Eye (tissue), 1 donor: ENCODE data around the gene EFCC1.
A peak's percentile ranks its signal among the peaks of the same experiment; 100 is the strongest.

Experiments
- DNase-seq: peaks from one replicate; pipeline ENCODE4 v3.0.0-alpha.2; 2015

Gene EFCC1

DNA sequence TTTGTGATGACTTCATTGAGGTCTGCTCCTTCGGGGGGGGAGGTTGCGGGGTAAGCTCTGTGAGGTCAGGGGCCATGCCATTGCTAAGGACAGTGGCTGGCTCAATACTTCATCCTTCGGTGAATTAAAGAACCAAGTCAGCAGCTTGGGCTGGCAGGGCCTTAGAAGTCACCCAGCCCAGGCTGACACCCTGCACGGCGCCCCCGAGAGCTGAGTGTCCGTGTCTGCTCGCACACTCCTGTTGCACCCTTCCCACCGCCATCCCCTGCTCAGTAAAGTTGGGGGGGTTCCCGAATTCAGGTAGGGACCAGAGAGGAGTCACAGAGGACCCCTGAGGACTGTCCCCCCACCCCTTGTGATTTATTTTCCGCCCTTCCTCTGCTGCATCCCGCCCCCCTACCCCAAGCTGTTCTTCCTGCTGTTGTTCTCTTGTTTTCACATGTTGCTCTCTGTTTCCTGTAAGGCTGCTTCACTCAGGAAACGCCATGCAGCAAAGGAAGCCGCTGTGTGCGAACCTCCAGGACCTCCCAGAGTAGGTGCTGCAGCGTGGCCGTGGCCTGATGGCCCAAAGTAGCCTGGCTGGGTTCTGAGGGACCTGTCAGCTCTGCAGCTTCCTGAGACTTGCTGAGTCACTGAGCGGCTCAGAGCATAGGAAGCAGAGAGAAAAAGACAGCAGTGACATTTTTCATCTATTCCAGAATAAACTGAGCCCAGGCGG is 14.4 kb downstream of the EFCC1 start:
- no peak for DNase-seq

DNA sequence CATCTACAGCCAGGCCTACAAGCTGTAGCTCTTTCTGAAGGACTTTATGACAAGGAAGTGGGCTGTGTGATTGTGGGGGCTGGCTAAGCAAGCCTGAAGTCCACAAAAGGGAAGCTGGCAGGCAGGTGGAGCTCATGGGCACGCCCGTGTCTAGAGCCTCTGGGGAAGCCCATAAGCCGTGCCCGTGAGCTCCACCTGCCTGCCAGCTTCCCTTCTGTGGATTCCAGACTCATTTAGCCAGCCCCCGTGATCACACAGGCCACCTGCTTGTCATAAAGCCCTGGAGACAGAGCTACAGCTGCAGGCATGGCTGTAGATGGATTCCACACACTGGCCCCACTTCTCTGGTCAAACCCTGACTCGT is 15.2 kb downstream of the EFCC1 start:
- no peak for DNase-seq

DNA sequence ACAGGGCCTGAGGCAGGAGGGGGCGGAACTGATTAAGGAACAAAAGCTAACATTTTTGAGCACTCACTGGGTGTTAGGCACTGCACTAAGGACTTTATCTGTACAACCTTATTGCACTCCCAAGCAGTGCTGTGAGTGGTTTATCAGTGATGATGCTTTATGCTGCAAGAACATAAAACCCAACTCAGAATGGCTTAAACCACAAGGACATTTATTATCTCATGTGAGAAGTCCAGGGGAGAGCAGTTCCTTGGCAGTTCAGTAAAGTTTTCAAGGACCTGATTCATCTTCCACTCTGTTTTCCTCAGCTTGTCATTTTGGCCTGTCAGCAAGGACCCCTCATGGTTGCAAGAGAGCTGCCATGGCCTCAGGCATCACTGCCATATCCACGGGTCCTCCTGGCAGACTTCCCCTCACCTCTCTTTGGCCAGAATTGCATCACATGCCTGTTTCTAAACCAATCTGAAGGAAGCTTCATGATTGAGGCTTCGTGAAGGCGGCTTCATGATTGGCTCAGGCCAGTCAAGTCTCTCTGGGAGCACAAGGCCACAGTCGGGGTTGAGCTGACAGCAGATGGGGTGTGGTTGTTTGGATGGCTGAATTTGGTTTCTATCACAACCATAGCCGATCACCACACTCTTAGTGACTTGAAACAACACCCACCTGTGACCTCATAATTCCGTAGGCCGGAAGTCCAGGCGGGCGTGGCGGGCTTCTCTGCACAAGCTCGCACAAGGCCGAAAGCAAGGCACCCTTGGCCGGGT is 15.8 kb downstream of the EFCC1 start:
- DNase-seq = no peak

GRCh38 chr3:129017484-129017899 is 16.4 kb downstream of the EFCC1 start:
- no peak for DNase-seq

- DNase-seq = no peak
Observed at GRCh38 chr3:129018271-129018670, 17.2 kb downstream of the EFCC1 start.

DNA sequence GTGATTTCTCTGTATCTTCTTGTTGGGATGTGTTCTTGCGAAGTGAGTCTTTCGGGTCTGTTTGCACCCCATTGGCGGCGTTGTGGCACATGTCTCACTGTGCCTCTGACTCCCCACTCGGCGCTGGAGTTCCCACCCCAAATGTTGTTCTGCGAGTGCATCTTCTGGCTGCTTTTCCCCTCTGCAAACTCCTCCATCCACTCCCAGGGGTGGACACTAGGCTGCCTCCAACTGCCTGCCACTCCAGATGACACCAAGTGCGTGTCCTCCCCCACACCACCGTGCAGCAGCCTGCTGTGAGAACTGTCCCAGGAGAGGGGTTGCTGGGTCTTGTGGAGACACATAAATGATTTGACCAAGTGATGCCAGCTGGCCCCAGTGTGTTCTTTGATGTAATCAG is 17.6 kb downstream of the EFCC1 start:
- no peak for DNase-seq

DNA sequence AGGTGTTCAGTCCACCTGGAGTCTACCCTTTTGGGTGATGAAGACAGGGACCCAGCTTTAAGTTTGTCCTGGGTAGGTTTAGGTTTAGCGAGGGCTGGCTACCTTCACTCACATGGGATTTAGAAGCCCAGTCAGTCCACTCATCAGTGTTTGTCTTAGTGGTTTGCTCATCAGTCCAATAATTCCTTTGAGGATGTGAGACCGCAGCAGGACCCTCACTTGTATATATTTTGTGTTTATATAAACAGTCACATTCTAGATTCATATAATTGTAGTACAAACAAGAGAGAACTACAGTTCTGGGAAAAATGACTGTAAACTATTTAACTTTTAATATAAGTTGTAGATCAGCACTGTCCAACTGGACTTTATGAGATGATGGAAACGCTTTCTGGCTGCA is 18.2 kb downstream of the EFCC1 start:
- no peak for DNase-seq

GRCh38 chr3:129020691-129021090 is 19.6 kb downstream of the EFCC1 start:
- no peak for DNase-seq

DNA sequence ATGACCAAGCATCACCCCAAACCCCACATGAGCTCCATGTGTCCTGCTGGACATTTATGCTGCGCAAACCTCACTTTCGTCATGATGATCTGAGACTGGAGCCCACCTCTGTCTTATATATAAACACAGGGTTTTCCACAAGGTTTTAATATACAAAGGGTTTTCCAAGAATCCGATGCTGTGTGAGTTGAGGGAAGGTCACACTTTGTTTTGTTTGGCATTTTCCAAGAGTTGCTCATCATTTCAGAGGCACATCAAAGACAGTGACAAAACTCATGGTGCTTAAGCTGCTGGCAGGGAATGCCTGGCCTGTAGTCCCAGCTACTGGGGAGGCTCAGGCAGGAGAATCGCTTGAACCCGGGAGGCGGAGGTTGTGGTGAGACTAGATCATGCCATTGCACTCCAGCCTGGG is 20.0 kb downstream of the EFCC1 start:
- no peak for DNase-seq

DNA sequence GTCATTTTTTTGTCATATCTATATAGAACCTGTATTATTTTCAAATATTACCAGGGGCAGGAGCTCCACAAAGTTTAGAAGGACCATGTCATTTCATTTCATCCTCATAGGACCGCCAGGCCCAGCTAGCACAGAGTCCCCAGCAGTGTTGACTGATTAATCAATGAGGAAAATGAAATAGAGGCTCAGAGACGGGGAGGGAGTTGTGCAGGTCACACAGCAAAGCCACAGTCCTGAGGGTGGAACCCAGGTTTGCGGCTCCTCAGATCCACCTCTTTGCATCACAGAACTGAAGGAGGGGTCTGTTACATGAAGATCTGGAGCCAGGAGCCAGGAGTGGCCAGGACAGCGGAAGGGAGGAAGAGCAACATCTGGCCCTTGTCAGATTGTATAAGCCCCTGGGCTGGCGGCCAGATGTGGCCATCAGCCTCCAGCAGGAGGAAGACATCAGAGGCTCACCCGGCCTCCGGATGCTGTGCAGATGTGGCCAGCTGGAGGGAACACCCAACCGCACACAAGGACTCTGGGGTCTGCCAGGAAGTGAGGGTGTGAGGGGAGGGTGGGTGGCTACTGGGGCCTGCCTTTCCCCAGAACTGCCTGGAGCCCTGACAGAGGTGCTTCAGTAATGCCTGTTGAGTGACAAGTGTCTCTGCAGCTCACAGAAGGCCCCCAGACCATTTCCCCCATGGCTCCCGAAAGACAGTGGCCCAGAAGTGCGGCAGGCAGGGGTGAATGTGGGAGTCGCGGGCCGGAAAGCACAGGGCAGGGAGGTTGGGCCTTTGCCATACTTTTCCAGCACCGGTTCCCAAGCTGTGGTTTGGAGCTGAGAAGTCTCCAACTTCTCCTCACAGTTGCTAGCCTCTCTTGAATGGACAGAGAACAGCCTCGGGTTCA is 21.3 kb downstream of the EFCC1 start:
- DNase-seq = no peak

DNA sequence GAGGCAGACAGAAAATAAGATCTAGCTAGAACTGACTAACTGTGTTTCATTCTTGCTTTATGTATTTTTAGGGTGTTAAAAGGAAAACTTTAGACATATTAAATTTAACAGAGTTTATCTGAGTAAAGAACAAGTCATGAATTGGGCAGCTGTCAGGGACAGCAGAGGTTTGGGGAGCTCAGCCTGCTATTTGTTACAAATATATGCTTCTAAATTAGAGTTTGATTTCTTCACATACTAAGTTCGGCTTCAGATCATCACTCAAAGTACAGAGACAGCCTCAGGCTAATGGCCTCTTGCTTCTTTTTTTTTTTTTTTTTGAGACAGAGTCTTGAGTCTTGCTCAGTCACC is 21.9 kb downstream of the EFCC1 start:
- DNase-seq = no peak

- no peak for DNase-seq
Observed at GRCh38 chr3:129023909-129024308, 22.8 kb downstream of the EFCC1 start.

DNA sequence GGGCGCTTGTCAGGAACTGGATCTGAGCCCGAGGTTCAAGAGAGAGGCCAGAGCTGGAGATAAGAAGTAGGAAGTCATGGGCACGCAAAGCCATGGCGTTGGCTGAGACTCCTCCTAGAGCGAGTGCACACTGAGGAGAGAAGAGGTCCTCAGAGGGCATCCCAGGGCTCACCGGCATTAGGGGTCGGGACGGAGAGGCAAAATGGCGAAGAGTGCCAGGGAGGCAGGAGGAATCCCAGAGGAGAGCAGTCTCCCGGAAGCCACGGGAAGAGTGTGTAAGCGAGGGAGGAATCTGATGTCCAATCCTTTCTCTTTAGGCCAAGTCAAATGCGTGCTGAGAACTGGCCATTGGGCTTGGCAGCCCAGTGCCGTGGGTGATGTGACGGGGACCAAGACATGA is 24.0 kb downstream of the EFCC1 start:
- no peak for DNase-seq

DNA sequence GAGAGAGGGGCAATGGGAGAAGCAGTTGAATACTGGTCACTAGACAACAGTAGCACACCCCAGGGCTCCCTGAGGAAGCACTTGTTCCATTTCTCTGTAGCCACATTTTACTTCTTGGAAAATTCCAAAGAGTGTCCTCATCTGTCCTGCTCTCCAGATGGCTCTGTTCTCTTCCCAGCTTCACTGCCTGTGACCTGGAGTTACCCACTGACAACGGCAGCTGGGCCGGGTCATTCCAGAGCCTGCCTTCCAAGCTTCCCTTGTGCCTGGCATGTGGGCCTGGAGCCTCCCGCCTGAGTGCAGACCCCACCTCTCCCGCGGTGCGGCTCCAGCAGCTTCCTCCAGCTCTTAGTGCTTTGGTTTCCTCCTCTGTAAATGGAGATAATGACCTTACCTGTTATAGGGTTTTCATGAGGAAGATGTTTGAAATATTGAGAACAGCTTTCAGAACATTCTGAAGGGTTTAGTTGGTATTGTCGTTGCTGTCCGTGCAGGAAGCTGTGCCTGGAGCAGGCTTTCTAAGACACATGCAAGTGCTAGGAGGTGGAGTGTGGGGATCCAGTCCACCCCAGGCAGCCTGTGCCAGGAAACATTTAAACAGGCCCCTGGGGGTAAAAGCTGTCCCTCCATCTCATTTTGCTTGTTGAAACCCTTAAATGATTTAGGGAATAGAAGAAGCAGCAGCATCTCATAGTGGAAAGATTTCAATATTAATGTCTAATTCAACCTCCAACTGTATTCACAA is 24.8 kb downstream of the EFCC1 start:
- no peak for DNase-seq

DNA sequence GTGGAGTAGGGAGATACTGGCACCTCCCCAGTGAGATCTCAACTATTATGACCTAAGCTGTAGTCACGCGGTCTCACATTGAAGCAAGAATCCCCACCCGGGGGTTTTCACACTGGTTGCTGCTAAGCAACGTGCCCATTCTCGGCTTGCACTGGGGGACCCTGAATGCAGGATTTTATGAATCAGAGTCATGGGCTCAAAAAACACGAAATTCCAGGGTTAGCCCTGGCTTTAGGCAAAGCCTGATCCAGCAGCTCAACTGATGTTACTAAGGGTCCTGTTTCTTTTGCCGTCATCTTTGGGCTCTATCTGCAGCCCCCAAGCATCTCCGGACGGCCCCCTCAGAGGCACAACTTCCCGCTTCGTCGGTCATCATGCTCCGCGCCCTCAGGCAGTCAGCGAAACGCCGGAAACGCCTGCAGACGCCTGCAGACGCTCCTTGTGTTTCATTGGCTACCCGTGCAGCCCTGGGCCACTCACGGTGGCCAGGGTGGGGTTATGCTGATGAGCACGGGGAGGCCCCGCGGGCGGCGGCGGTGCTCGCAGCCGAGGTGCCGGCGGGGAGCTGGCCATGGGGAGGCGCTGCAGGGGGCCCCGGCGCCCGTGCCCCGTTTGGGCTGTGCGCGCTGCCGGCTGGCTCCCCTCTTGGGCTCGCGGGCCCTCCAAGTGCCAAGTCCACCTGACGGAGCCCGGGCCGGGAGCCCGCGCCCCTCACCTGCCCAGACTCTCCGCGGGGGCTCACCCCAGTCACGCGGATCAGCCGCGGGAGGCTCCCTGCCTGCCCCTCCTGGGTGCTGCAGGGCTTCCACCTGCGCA is 25.8 kb downstream of the EFCC1 start:
- DNase-seq = peak; percentile 93

DNA sequence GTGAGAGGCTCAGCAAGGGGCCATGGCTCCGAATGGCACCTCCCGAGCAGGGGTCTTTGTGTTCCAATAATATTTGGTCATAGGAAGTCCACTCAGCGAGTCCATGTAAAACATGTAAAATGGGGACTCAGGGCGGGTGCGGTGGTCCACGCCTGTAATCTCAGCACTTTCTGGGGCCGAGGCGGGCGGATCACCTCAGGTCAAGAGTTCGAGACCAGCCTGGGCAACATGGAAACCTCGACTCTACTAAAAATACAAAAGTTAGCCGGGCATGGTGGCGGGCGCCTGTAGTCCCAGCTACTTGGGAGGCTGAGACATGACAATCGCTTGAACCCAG is 26.4 kb downstream of the EFCC1 start:
- DNase-seq = no peak

GRCh38 chr3:129028866-129029265 is 27.8 kb downstream of the EFCC1 start:
- no peak for DNase-seq

DNA sequence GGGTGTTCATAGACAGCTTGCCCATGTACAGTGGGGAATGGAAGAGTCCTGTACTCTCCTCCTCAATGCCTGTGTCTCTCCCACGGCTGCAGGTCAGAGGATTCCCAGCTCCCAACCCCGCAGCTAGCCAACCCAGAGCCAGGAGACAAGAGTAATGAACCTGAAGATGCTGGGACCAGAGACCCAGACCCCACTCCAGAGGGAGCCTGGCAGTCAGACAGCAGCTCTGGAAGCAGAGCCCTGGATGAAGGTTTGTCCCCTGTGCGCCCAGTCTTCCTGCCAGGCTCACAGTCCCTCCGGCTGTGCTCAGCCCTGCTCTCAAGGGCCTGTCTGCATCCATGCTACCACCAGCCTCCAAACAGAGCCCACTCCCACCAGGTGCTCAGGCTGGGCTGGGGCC is 29.5 kb downstream of the EFCC1 start:
- DNase-seq = no peak

DNA sequence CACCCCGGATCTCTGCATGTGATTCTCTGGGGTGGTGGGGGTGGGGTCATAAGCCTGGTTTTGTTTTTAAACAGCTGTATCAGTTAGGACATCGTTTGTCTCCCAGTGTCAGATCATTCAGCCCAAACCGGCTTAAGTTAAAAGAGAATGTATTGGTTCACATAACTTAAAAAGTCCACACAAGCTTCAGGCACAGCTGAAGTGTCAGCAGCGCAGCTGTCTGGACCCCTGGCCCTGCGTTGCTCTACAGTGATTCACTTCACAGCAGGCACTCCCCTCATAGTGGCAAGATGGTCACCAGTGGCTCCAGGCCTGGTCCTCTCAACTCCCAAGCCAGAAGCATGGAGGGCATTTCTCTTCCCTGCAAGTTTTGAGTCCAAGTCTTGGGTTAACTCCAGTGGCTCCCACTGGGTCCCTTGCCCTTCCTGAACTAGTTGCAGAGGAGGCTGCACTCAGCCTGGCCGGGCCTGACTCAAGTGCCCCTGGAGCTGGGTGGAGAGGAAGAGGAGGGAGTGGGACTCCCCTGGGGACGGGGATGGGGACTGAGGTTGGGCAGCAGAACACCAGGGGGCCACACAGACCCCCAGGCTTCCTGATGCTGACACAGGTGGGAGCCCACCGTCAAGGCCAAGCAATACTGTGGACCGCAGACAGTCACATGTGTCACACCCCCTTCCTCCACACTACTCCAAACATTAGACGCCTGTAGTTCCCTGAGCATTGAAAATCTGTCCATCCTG is 30.5 kb downstream of the EFCC1 start:
- DNase-seq = no peak

DNA sequence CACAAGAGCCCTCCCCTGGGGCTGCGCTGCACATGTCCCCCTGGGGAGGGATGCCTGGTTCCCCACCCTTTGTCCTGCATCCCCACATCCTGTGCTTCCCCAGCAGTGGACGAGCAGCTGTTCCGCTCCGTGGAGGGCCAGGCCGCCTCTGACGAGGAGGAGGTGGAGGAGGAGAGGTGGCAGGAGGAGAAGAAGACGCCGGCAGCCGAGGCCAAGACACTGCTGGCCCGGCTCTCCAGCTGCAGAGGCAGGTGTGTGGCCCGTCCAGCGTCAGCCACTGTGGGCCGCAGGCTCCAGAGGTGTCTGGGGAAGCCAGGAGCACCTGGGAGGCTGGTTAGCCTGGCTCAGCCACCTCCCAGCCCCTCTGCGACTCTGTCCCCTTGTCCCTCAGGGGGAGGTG is 31.6 kb downstream of the EFCC1 start:
- DNase-seq = no peak

- no peak for DNase-seq
Observed at GRCh38 chr3:129033151-129033550, 32.0 kb downstream of the EFCC1 start.
